H54 (cell line): ENCODE results near the gene THAP9.
"Not testable (repeated sequence)": the region's sequence is repeated elsewhere in the genome, so short reads cannot be mapped to it uniquely, and the experiment has no call there.

Experiments used
- DNase-seq: peaks from one replicate; pipeline ENCODE4 v3.0.0; 2011; ENCODE audit warnings: low spot score, mixed read lengths; ENCODE audit not compliant: insufficient read length
- FAIRE-seq: peaks from 3 replicates; lab custom pipeline; 2011; peaks lifted over from hg19 to GRCh38; lab: Jason Lieb, UNC
- POLR2A ChIP-seq: IDR thresholded peaks from 2 replicates; pipeline ENCODE4 v1.6.1; 2011; ENCODE audit warnings: low read depth, mild to moderate bottlenecking, low read length

Gene THAP9

DNA sequence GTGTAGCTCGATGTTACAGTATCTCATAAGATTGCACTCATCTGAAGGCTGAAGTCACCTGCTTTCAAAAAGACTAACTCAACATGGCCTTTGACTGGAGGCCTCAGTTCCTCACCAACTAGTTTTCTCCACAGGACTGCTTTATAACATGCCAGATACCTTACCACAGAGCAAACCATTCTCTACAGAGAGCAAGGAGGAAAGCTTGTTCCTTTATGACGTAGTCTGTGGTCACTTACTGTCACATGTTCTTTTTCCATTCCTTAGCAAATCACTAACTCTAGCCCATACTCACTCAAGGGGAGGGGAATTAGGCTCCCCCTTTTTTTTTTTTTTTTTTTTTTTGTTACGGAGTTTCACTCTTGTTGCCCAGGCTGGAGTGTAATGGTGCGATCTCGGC, 3.2 kb downstream of the THAP9 start:
- TF ChIP-seq POLR2A: no peak
- DNase-seq (no peak), FAIRE-seq (no peak)

DNA sequence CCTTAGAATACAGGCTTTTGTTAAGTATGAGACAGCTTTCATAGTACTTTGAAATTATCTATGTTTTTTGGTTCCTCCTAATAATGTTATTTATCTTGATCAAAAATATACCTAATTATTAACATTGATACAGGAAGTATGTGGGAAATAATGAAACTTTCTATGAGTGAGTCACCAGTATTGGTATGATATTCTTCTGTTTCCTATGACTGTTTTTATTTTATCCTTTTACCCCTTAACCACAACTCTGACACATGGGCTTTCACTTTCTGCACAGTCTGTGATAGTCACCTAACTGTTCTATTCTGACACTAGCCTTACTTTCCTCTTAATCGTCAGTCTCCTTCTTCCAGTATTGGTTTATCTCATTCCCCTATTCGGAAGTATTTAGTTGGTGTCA, 4.7 kb downstream of the THAP9 start:
- DNase-seq (peak; percentile 20), FAIRE-seq (peak; percentile 73)
- no peak for TF ChIP-seq POLR2A

DNA sequence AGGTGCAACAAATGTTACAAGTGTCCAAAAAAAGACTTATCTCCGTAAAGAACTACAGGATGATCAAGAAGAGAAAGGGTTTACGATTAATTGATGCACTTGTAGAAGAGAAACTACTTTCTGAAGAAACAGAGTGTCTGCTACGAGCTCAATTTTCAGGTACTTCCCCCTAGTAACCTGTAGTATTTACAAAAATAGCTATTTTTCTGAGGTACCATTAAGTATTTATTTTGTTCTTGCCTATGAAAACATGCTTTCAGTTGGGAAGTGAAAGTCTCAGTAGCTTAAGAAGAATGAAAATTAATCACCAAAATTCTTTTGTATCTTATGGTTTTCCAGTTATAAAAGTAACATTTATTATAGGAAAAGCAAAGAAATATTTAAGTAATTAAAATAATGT, 5.9 kb downstream of the THAP9 start:
- FAIRE-seq (no peak), DNase-seq (no peak)
- TF ChIP-seq POLR2A: no peak

DNA sequence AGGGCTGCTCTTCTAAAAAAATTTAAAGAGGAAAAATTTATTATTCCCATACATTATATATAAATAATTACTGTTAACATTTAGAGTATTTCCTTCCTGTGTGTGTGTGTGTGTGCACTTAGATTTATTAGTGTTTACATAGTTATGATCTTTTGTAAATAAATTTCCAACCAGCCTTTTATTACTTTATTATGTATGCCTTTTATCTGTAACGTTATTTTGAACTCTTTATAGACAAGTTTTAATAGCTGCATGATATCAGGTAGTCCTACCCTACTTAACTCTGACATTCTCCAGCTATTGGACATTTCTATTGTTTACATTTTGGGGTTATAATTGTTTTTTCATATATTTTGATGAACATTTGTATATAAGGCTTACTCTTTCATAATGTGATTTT, 8.8 kb downstream of the THAP9 start:
- FAIRE-seq: no peak

DNA sequence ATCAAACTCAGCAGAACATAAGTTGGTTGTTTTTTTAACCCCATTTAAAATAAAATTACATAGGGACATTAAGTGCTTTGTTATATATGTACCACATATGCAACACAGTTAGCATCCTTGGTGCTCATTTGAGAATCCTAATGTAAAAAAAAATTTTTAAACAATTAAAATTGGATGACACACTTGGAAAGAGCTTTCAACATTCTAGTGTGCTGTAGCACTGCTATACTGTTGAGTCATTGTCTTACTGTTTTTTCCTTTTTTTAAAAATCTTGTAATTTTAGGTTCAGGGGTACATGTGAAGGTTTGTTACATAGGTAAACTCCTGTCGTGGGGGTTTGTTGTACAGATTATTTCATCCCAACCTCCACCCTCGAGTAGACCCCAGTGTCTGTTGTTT, 12.8 kb downstream of the THAP9 start:
- no peak for DNase-seq
- TF ChIP-seq POLR2A: no peak
- FAIRE-seq: no peak

More for the DNA sequence above, 8.8 kb downstream of the THAP9 start:
- no peak for TF ChIP-seq POLR2A
- no peak for DNase-seq

DNA sequence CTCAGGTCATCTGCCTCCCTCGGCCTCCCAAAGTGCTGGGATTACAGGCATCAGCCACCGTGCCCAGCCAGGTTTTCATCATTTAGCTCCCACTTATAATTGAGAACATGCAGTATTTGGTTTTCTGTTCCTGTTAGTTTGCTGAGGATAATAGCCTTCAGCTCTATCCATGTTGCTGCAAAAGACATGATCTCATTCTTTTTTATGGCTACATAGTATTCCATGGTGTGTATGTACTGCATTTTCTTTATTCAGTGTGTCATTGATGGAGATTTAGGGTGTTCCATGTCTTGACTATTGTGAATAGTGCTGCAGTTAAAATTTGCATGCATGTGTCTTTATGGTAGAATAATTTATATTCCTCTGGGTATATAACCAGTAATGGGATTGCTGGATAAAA, 13.4 kb downstream of the THAP9 start:
- not testable (repeated sequence) for FAIRE-seq, DNase-seq

DNA sequence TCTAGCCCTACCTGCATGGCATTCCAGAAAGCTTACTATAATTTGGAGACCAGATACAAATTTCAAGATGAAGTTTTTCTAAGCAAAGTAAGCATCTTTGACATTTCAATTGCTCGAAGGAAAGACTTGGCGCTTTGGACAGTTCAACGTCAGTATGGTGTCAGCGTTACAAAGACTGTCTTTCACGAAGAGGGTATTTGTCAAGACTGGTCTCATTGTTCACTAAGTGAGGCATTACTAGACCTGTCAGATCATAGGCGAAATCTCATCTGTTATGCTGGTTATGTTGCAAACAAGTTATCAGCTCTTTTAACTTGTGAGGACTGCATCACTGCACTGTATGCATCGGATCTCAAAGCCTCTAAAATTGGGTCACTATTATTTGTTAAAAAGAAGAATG, 17.6 kb downstream of the THAP9 start:
- FAIRE-seq (no peak), DNase-seq (no peak)
- no peak for TF ChIP-seq POLR2A

DNA sequence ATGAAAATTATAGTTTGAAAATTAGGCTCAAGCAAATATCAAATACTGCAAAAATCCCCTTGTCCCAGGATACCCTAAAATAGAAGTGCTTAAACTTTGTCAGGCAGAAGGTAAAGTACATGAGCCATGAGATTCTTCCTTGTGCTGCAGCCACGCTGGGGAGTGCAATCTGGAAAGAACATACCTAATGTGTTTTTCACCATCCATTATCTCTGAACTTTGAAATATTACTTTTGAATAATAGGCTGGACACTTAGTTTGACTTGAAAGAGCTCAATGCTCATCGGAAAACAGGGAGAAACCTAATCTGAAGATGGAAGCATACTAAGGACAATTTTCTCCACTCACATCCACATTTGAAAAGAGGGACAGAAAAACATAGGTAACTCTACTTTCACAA, 18.9 kb downstream of the THAP9 start:
- DNase-seq (no peak), FAIRE-seq (no peak)
- no peak for TF ChIP-seq POLR2A

DNA sequence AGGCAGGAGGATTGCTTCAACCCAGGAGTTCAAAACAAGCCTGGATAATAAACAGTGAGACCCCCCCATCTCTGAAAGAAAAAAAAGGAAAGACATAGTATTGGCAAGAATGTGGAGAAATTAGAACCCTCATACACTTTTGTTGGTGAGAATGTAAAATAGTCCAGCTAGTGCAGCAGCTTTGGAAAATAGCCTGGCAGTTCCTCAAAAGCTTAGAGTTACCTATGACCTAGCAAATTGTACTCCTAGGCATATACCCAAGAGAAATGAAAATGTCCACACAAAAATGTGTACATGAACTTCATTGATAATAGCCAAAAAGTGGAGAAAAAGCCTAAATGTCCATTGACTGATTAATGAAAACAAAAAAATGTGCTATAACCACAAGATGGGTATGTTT, 21.3 kb downstream of the THAP9 start:
- TF ChIP-seq POLR2A: no peak
- FAIRE-seq: no peak
- no peak for DNase-seq

DNA sequence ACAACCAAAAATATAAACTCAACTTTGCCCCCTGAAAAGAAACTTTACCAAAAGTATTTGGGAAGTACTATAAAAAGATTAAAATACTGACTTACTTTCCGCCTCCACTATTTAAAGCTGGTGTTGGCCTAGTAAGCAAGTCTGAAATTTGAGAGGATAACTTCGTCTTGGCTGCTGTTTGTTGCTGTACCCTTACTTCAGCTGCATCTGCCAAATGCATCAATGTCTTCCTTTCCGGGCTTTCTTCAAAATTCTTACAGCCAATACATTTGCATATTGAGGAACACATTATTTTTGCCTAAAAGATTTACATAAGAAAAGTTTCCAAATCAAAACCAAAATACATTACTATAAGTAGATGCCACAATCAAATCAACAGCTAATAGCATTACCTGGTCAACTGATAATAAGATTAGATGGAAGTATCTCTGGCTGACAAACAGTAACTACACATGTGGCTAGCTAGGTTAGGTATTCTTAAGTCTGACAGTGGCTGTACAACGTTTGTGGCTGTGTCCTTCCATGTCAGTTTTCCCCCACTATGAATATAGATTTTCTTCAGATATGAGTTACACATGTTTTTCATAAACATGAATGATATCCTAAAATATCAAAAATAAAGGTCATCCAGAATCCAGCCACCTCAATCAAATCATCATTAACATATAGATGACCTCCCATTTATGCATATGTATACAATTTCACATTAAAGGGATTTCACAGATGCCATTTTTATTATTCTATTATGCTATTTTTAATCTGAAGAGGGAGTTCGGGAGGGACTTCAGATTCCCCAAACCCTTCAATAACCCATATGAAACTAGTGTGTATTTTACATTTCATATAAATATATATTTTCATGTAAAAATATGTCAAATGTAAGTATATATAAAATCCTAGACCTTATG, 30.6 kb downstream of the THAP9 start:
- no peak for TF ChIP-seq POLR2A
- no peak for DNase-seq
- FAIRE-seq: no peak

DNA sequence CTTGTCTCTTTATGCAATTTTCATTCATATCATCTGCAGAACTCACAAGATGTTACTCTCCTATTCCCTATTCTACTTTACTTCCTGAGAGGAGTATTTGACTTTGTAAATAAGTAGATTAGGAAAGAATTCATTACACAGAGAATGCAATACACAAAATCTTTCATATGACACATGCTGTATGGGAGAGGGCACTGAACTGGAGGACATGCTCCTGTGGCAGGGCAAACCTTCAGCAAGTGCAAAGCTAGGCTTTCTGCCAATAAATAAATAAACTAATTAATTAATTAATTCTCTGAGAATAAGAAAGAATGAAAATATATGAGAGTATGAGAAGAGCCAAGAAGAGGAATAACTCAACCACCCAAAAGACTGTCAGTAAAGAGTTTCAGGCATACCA, 33.9 kb downstream of the THAP9 start:
- no peak for DNase-seq
- no peak for TF ChIP-seq POLR2A
- FAIRE-seq: no peak

DNA sequence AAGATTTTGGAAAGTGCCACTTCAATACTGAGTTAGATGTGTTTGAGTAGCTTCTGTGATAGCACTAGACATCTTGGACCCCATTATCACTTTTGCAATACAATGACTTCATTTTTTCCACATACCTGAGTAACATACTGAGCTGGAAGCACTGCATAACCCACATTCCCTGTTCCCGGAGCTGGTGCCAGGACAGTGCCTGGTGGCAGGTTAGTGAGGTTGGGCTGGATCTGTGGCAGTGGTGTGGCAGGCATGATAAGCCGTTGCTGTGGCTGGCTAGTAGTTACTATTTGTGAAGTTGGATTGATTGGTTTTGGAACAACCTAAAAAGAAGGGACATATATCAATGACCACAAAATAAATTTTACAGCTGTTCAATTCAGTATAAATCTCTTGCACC, 38.9 kb downstream of the THAP9 start:
- DNase-seq (no peak), FAIRE-seq (no peak)
- TF ChIP-seq POLR2A: no peak

DNA sequence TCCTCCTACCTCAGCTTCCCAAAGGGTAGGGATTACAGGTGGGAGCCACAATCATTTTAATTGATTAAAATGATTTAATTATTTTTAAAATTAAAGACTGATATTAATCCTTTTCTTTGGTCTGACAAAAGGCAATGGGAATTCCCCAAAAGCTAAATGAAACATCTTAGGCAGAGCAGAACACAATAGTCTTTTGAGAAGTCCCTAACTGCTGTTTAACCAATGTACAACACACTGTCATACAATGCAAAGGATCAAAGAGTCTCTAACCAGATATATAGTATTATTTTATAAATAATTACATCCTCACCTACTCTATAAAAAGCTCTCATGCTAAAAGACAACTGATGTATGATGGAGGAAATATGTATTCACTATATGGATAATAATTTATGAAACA, 47.0 kb downstream of the THAP9 start:
- no peak for TF ChIP-seq POLR2A
- no peak for FAIRE-seq
- DNase-seq: no peak

DNA sequence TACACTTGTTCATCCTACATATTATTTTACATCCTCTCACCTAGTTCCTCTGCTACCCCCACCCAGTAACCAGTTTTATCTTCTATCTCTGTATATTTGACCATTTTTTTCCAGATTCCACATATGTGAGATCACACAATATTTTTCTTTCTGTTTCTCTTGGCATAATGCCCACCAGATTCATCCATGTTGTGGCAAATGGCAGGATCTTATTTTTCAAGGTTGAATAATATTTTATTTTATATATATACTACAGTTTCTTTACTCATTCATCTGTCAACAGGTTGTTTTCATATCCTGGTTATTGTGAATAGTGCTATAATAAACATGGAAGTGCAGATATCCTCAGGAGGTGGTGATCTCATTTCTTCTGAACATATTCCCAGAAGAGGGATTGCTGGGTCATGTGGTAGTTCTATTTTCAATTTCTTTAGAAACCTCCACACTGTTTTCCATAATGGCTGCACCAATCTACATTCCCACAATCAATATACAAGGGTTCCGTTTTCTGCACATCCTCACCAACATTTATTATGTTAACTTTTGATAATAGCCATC, 48.2 kb downstream of the THAP9 start:
- TF ChIP-seq POLR2A: no peak
- DNase-seq (no peak), FAIRE-seq (no peak)

DNA sequence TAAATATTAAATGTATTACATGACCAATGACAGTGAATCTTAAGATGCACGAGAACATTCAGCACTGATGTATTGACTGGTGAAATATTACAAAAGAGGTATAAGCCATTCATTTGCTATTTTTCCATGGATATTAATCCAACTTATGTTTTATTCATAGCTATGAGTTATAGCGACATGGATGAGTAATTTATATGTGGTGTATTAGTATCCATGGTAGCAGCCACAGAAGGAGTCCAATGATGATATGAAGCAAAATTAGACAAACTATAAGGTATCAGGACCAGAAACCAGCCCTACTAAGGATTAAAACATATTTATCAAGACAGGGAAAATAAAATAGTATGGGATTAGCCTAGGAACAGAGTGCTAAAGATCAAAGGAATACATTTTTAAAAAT, 50.7 kb downstream of the THAP9 start:
- FAIRE-seq: no peak
- no peak for TF ChIP-seq POLR2A

DNA sequence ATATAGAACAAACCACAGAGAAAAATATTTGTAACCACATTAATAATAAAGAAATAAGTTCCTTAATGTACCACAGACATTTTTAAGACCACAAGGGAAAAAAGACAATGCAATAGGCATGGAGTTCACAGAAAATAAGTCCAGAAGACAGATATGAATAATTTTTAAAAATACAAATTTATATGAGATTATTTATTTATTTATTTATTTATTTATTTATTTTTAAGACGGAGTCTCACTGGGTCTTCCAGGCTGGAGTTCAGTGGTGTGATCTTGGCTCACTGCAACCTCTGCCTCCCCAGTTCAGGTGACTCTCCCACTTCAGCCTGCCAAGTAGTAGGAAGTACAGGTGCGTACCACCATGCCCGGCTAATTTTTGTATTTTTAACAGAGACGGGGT, 53.7 kb downstream of the THAP9 start:
- no peak for TF ChIP-seq POLR2A

More for the DNA sequence above, 50.7 kb downstream of the THAP9 start:
- no peak for DNase-seq

More for the DNA sequence above, 53.7 kb downstream of the THAP9 start:
- DNase-seq: no peak
- no peak for FAIRE-seq
